PC-3 (cell line): ENCODE data around the gene MAGEA4. TPM values are rescaled to one million over a fixed set of nuclear protein-coding genes. Genes with fewer than 3 reads are reported as not detected.

Source experiments
- ATAC-seq: fragments of 200-7000 bp; cut with Tn5 transposase; 2 replicates; pipeline ENCODE4 v1.9.1; 2020; ENCODE audit warnings: mild to moderate bottlenecking, moderate library complexity
- BruUV-seq: library from RNA; stranded (reverse); fragments of 400-500 nt; replicated peaks from 2 replicates; lab custom pipeline; 2021; lab: Mats Ljungman, UMichigan
- CTCF ChIA-PET: fragments of 300-600 bp; sonication (Branson Sonifier 250); formaldehyde crosslinking; loops from one replicate; lab custom pipeline; 2022; ENCODE audit warnings: antibody characterized with exemption; lab: Charles Lee
- POLR2A ChIA-PET: fragments of 300-600 bp; sonication (Branson Sonifier 250); formaldehyde crosslinking; loops from one replicate; lab custom pipeline; 2022; ENCODE audit warnings: antibody characterized with exemption; ENCODE audit not compliant: unreplicated experiment; lab: Charles Lee
- DNase-seq: peaks from one replicate; pipeline ENCODE4 v3.0.0-alpha.2; 2015
- H2AFZ ChIP-seq: fragments of 300-600 bp; sonication (generic); 2 replicates; pipeline ENCODE4 v1.6.0; 2016; ENCODE audit warnings: antibody characterized with exemption, low read length
- H3F3A ChIP-seq: fragments of 300-600 bp; sonication (generic); one replicate; pipeline ENCODE4 v1.6.0; 2017; ENCODE audit warnings: antibody characterized with exemption, low read length, control low read depth, mild to moderate bottlenecking; ENCODE audit not compliant: unreplicated experiment
- H3K27ac ChIP-seq: fragments of 300-600 bp; sonication (generic); 2 replicates; pipeline ENCODE4 v1.5.1; 2016; ENCODE audit warnings: mild to moderate bottlenecking, low read length
- H3K27me3 ChIP-seq: fragments of 300-600 bp; sonication (generic); 2 replicates; pipeline ENCODE4 v1.6.1; 2016; ENCODE audit warnings: low read length, mixed read lengths
- H3K36me3 ChIP-seq: fragments of 300-600 bp; sonication (generic); 2 replicates; pipeline ENCODE4 v1.6.1; 2016; ENCODE audit warnings: low read depth, mixed run types, low read length, mixed read lengths
- H3K4me1 ChIP-seq: fragments of 300-600 bp; sonication (generic); 2 replicates; pipeline ENCODE4 v1.5.1; 2016; ENCODE audit warnings: low read length; ENCODE audit not compliant: insufficient read depth
- H3K4me2 ChIP-seq: fragments of 300-600 bp; sonication (generic); 2 replicates; pipeline ENCODE4 v1.6.0; 2016; ENCODE audit warnings: low read length
- H3K4me3 ChIP-seq: fragments of 300-600 bp; sonication (generic); 2 replicates; pipeline ENCODE4 v1.5.1; 2016; ENCODE audit warnings: mild to moderate bottlenecking, low read length, mixed read lengths
- H3K79me2 ChIP-seq: fragments of 300-600 bp; sonication (generic); 2 replicates; pipeline ENCODE4 v1.6.1; 2017; ENCODE audit warnings: low read length, mixed read lengths
- H3K9ac ChIP-seq: fragments of 300-600 bp; sonication (generic); 2 replicates; pipeline ENCODE4 v1.6.0; 2016; ENCODE audit warnings: mild to moderate bottlenecking, low read length
- H3K9me2 ChIP-seq: fragments of 300-600 bp; sonication (generic); replicated peaks from 2 replicates; pipeline ENCODE4 v1.6.1; 2016; ENCODE audit warnings: mixed run types, low read length, mixed read lengths
- H3K9me3 ChIP-seq: fragments of 300-600 bp; sonication (generic); 2 replicates; pipeline ENCODE4 v1.6.1; 2016; ENCODE audit warnings: low read length, mixed read lengths
- H4K20me1 ChIP-seq: fragments of 300-600 bp; sonication (generic); 2 replicates; pipeline ENCODE4 v1.6.1; 2016; ENCODE audit warnings: low read length, mixed read lengths
- EZH2 ChIP-seq: fragments of 300-600 bp; sonication (generic); IDR thresholded peaks from one replicate; pipeline ENCODE4 v1.6.1; 2017; ENCODE audit warnings: antibody characterized with exemption, mild to moderate bottlenecking, low read length; ENCODE audit not compliant: unreplicated experiment
- EZH2phosphoT487 ChIP-seq: fragments of 300-600 bp; sonication (generic); IDR thresholded peaks from 2 replicates; pipeline ENCODE4 v1.6.1; 2018; ENCODE audit warnings: mild to moderate bottlenecking, antibody characterized with exemption, low read length, borderline replicate concordance
- intact Hi-C: fragments of 100-400 bp; cut with micrococcal nuclease; formaldehyde crosslinking; loops from 2 replicates; pipeline ENCODE4 v1.9.0; 2023
- total RNA-seq: library from RNA; depleted of rRNA; stranded (reverse); fragments of >200 nt; gene quantifications from 2 replicates; pipeline ENCODE4 v1.2.3, GENCODE V29; 2014
- TF ChIP-seq, protein P1 (sequence below): fragments of 300-600 bp; sonication (generic); conservative IDR thresholded peaks from 2 replicates; pipeline ENCODE4 v1.5.1; 2017; ENCODE audit warnings: antibody characterized with exemption, low read depth, mild to moderate bottlenecking, low read length

Gene MAGEA4
- total RNA-seq, 1 experiment from 2014 or later, result not detected

DNA sequence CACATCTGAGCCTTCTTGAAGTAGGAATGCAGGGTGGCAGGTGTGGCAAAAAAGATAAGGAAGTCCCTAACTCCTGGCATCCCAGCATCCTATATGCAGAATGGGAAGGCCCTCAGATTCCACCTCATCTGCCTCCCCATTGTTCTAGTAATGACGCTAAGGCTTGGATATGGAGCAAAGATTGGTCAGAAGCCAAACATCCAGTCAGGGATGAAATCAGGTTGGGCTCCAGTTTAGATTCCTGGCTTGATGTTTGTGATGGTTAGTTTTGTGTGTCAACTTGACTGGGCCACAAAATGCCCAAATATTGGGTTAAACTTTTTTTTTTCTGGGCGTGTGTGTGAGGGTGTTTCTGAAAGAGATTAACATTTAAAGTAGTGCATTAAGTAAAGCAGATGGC lies 39.6 kb upstream of the MAGEA4 start:
- intact Hi-C loops, result no loop called here
- H3K27ac ChIP-seq, result no peak overlapping the region

DNA sequence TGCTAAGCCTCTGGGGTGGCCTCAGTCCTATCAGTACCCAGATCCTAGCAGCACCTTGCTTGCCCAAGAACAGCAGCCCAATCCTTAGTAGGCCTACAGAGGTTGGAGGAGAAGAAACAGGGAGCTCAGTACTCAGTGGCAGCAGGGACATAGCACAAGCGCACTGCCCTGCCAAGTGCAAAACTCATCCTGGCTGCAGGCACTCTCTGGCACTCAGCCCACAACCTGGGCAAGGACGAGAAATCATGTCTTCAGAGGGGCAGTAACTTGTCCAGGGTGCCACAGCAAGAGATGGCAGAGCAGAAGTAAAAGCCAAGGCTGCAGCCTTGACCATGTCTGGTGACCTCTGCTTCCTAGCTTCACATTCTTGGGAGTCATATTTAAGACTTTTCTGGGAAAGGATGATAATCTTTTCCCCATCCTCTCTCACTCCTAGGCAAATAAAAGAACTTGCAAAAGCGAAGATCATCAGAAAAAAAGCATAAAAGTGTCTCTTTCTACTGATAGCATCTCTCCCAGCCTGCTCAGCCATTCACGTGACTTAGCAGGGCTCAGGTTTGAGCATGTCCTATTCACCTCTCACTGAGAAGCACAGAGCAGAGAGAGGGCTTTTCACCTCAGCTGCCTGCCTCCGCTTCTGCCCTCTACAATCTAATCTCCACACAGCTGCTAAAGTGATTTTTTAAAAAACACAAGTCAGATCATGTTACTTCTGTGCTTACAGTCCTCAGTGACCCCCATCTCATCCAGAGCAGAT lies 37.2 kb upstream of the MAGEA4 start:
- H3K4me1 ChIP-seq, result no peaks in the 10 kb centered on the region
- no peak overlapping the region for H3K4me2 ChIP-seq
- DNase-seq (no peak), ATAC-seq (no peak)
- H3K9me2 ChIP-seq, result no peaks in the 10 kb centered on the region
- H3K27ac ChIP-seq, result no peak overlapping the region
- no peaks in the 10 kb centered on the region for H3F3A ChIP-seq
- no peaks in the 10 kb centered on the region for H3K9me3 ChIP-seq
- ChIA-PET POLR2A (no interaction called here), CTCF (no interaction called here)
- no peaks in the 10 kb centered on the region for H3K27me3 ChIP-seq
- no peak overlapping the region for H2AFZ ChIP-seq
- BruUV-seq, result no TSS peak
- H3K79me2 ChIP-seq, result no peaks in the 10 kb centered on the region
- intact Hi-C loops, result no loop called here
- H3K36me3 ChIP-seq, result no peaks in the 10 kb centered on the region
- H3K9ac ChIP-seq, result no peak overlapping the region
- TF ChIP-seq EZH2 (no peak), EZH2phosphoT487 (no peak)
- TF ChIP-seq, protein P1, sequence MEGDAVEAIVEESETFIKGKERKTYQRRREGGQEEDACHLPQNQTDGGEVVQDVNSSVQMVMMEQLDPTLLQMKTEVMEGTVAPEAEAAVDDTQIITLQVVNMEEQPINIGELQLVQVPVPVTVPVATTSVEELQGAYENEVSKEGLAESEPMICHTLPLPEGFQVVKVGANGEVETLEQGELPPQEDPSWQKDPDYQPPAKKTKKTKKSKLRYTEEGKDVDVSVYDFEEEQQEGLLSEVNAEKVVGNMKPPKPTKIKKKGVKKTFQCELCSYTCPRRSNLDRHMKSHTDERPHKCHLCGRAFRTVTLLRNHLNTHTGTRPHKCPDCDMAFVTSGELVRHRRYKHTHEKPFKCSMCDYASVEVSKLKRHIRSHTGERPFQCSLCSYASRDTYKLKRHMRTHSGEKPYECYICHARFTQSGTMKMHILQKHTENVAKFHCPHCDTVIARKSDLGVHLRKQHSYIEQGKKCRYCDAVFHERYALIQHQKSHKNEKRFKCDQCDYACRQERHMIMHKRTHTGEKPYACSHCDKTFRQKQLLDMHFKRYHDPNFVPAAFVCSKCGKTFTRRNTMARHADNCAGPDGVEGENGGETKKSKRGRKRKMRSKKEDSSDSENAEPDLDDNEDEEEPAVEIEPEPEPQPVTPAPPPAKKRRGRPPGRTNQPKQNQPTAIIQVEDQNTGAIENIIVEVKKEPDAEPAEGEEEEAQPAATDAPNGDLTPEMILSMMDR, result no peak
- no peak overlapping the region for H3K4me3 ChIP-seq
- no peaks in the 10 kb centered on the region for H4K20me1 ChIP-seq

More for the DNA sequence above, 39.6 kb upstream of the MAGEA4 start:
- no peaks in the 10 kb centered on the region for H3K27me3 ChIP-seq
- no TSS peak for BruUV-seq
- H3F3A ChIP-seq, result no peaks in the 10 kb centered on the region
- ATAC-seq (no peak), DNase-seq (no peak)
- POLR2A ChIA-PET, result no interaction called here
- CTCF ChIA-PET, result no interaction called here
- H3K9me2 ChIP-seq, result no peaks in the 10 kb centered on the region
- no peak overlapping the region for H3K4me2 ChIP-seq
- TF ChIP-seq EZH2phosphoT487 (no peak), EZH2 (no peak)
- TF ChIP-seq, protein P1, result no peak
- no peaks in the 10 kb centered on the region for H4K20me1 ChIP-seq
- no peaks in the 10 kb centered on the region; the same call in 1 of the 2 replicates for H3K4me1 ChIP-seq
- no peak overlapping the region for H3K4me3 ChIP-seq
- no peaks in the 10 kb centered on the region for H3K9me3 ChIP-seq
- no peak overlapping the region for H2AFZ ChIP-seq
- no peaks in the 10 kb centered on the region for H3K79me2 ChIP-seq
- H3K9ac ChIP-seq, result no peak overlapping the region
- no peaks in the 10 kb centered on the region for H3K36me3 ChIP-seq

DNA sequence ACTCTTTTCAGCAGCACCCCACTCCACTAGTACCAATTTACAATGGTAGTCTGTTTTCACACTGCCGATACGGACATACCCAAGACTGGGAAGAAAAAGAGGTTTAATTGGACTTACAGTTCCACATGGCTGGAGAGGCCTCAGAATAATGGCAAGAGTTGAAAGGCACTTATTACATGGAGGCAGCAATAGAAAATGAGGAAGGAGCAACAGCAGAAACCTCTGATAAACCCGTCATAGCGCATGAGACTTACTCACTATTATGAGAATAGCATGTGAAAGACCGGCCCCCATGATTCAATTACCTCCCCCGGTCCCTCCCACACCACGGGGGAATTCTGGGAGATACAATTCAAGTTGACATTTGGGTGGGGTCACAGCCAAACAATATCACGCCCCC lies 34.1 kb upstream of the MAGEA4 start:
- Histone ChIP-seq H3K4me2 (no peak overlapping the region), H3K9me2 (no peaks in the 10 kb centered on the region), H3K4me1 (no peaks in the 10 kb centered on the region), H3K79me2 (no peaks in the 10 kb centered on the region), H3K27me3 (no peaks in the 10 kb centered on the region), H2AFZ (no peak overlapping the region), H3K27ac (no peak overlapping the region), H3K36me3 (no peaks in the 10 kb centered on the region), H3K4me3 (no peak overlapping the region), H3K9ac (no peak overlapping the region), H4K20me1 (no peaks in the 10 kb centered on the region), H3F3A (no peaks in the 10 kb centered on the region), H3K9me3 (no peaks in the 10 kb centered on the region)
- POLR2A ChIA-PET, result no interaction called here
- no TSS peak for BruUV-seq
- no peak for TF ChIP-seq EZH2phosphoT487
- TF ChIP-seq EZH2, result no peak
- TF ChIP-seq, protein P1, result no peak
- ATAC-seq (no peak), DNase-seq (no peak)
- intact Hi-C loops, result no loop called here
- CTCF ChIA-PET, result no interaction called here
